Glutamatergic neuron (in vitro differentiated cells): ENCODE data around the gene GRAMD1A. TPM values are rescaled to one million over a fixed set of nuclear protein-coding genes. Genes with fewer than 3 reads are reported as not detected.

Source experiments
- DNase-seq: peaks from one replicate; pipeline ENCODE4 v3.0.0; 2022
- H3K27ac Mint-ChIP-seq: one replicate; pipeline ENCODE4 v1.8.0; 2020; ENCODE audit warnings: mild to moderate bottlenecking, mixed read lengths, inconsistent platforms; ENCODE audit not compliant: unreplicated experiment
- H3K27me3 Mint-ChIP-seq: one replicate; pipeline ENCODE4 v1.8.0; 2020; ENCODE audit warnings: mild to moderate bottlenecking, moderate library complexity, mixed read lengths, inconsistent platforms; ENCODE audit not compliant: unreplicated experiment
- H3K36me3 Mint-ChIP-seq: one replicate; pipeline ENCODE4 v1.8.0; 2020; ENCODE audit warnings: mild to moderate bottlenecking, mixed read lengths, inconsistent platforms; ENCODE audit not compliant: unreplicated experiment
- H3K4me1 Mint-ChIP-seq: one replicate; pipeline ENCODE4 v1.8.0; 2020; ENCODE audit warnings: mild to moderate bottlenecking, low read depth, mixed read lengths, inconsistent platforms; ENCODE audit not compliant: unreplicated experiment
- H3K4me3 Mint-ChIP-seq: one replicate; pipeline ENCODE4 v1.8.0; 2020; ENCODE audit warnings: mild to moderate bottlenecking, mixed read lengths, inconsistent platforms; ENCODE audit not compliant: unreplicated experiment
- H3K9me3 Mint-ChIP-seq: one replicate; pipeline ENCODE4 v1.8.0; 2020; ENCODE audit warnings: mild to moderate bottlenecking, moderate library complexity, mixed read lengths, inconsistent platforms; ENCODE audit not compliant: unreplicated experiment
- CTCF ChIP-seq: fragments of 200-600 bp; sonication (generic); IDR thresholded peaks from one replicate; pipeline ENCODE4 v1.5.0; 2021; ENCODE audit not compliant: partially characterized antibody, unreplicated experiment
- total RNA-seq: library from RNA; stranded (reverse); fragmentation: NEBNext Ultra II Directional; extraction: Animal tissue kit (Norgen Biotek cat#: 25700); gene quantifications from one replicate; pipeline ENCODE4 v1.2.1, GENCODE V29; 2021; ENCODE audit not compliant: unreplicated experiment

GRAMD1A gene
- total RNA-seq, 1 donor from 2014 or later, result 220 TPM

DNA sequence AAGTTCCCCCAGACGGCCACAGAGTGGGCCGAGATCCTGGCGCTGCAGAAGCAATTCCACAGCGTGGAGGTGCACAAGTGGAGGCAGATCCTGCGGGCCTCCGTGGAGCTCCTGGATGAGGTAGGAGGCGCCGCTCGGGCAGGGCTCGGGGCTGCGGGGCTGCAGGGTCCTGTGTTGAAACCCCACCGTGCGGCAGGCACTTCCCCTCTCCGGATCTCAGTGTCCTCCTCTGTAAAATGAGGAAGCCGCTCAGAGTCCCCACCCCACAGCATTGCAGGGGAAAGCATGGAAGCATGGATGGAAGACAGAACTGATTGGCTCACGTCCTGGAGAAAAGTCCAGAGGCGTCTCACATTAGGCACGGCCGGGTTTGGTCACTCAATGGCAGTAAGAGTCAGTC, 23.3 kb downstream of the GRAMD1A start:
- Mint-ChIP-seq H3K27me3 (peaks cover 5% of the 10 kb centered on the region), H3K4me3 (no peak overlapping the region), H3K36me3 (peaks cover 14% of the 10 kb centered on the region), H3K27ac (no peak overlapping the region), H3K9me3 (peaks cover 5% of the 10 kb centered on the region), H3K4me1 (no peaks in the 10 kb centered on the region)
- no peak for DNase-seq
- TF ChIP-seq CTCF, result no peak

DNA sequence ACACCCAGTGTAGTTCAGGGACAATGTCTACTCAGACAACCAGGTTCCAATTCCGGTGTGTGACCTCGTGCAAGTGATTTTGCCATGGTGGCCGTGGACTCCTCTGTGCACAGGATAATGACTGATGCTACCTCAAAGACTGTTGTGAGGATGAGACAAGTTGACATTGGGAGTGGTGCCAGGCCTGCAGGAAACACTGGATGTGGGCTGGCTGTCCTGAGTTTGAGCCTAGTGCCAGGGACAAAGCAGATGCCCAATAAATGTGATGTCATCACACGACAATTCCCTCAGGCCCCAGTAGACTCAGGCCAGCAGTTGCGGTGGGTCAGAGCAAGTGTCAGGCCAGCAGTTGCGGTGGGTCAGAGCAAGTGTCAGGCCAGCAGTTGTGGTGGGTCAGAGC, 24.0 kb downstream of the GRAMD1A start:
- H3K4me3 Mint-ChIP-seq, result no peak overlapping the region
- peaks cover 14% of the 10 kb centered on the region for H3K36me3 Mint-ChIP-seq
- no peak for TF ChIP-seq CTCF

GRCh38 chr19:35025969-35026368, 25.8 kb downstream of the GRAMD1A start:
- DNase-seq, result no peak
- no peak for TF ChIP-seq CTCF
- H3K9me3 Mint-ChIP-seq, result peaks cover 6% of the 10 kb centered on the region
- H3K27ac Mint-ChIP-seq, result no peak overlapping the region
- H3K27me3 Mint-ChIP-seq, result peaks cover 6% of the 10 kb centered on the region
- H3K36me3 Mint-ChIP-seq, result peaks cover 5% of the 10 kb centered on the region
- H3K4me3 Mint-ChIP-seq, result no peak overlapping the region
- no peaks in the 10 kb centered on the region for H3K4me1 Mint-ChIP-seq

More for the DNA sequence above, 24.0 kb downstream of the GRAMD1A start:
- H3K9me3 Mint-ChIP-seq, result peaks cover 5% of the 10 kb centered on the region
- no peak for DNase-seq
- H3K4me1 Mint-ChIP-seq, result no peaks in the 10 kb centered on the region
- H3K27ac Mint-ChIP-seq, result no peak overlapping the region
- H3K27me3 Mint-ChIP-seq, result peaks cover 5% of the 10 kb centered on the region

DNA sequence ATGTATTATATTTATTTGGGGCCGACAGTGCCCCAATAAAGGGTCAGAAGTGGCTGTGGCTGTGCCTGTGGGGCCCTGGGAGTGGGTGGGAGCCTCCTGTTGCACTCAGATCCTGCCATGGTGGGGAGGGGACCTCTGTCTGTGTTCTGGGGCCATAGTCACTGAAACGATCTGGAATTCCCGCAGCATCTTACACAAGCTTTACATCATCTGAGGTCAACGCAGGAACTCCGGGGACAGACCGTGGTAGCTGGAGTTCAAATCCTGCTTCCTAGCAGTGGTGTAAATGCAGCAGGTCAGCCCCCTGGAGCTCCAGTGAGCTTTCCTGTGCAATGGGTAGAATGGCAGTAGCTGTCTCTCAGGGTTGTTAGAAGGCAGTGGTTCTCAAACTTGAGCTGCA, 26.3 kb downstream of the GRAMD1A start:
- peaks cover 5% of the 10 kb centered on the region for H3K36me3 Mint-ChIP-seq
- no peak overlapping the region for H3K27ac Mint-ChIP-seq
- peaks cover 3% of the 10 kb centered on the region for H3K4me1 Mint-ChIP-seq
- H3K9me3 Mint-ChIP-seq, result peaks cover 9% of the 10 kb centered on the region
- no peak for DNase-seq
- H3K4me3 Mint-ChIP-seq, result no peak overlapping the region
- TF ChIP-seq CTCF, result no peak
- H3K27me3 Mint-ChIP-seq, result peaks cover 10% of the 10 kb centered on the region

- Mint-ChIP-seq H3K4me3 (no peak overlapping the region), H3K27ac (no peak overlapping the region), H3K9me3 (peaks cover 9% of the 10 kb centered on the region), H3K27me3 (peaks cover 11% of the 10 kb centered on the region), H3K36me3 (peaks cover 5% of the 10 kb centered on the region), H3K4me1 (peaks cover 6% of the 10 kb centered on the region)
- DNase-seq, result no peak
- no peak for TF ChIP-seq CTCF
These were observed 26.9 kb downstream of the GRAMD1A start for GRCh38 chr19:35027009-35027408.
